HepG2 (cell line): ENCODE measurements around the gene FAM120AOS. TPM values are rescaled to one million over a fixed set of nuclear protein-coding genes. Genes with fewer than 3 reads are reported as not detected.
A peak's percentile ranks its signal among the peaks of the same experiment; 100 is the strongest.

ENCODE experiments used
- MAX ChIP-seq: IDR thresholded peaks from 2 replicates; pipeline ENCODE4 v1.6.1; 2012; ENCODE audit warnings: inconsistent platforms
- ZBTB20 ChIP-seq: sonication (generic); formaldehyde crosslinking; IDR thresholded peaks from 2 replicates; pipeline ENCODE4 v1.8.1; 2023; ENCODE audit warnings: missing genetic modification reagents, low read depth, mild to moderate bottlenecking, borderline replicate concordance
- ZBTB40 ChIP-seq, 2 experiments: fragments of 450-650 bp in 1 of 2; sonication (generic) in 1 of 2; formaldehyde crosslinking in 1 of 2; IDR thresholded peaks; 2 replicates each; pipeline versions ENCODE4 v1.6.1 to v1.8.0; 2016 to 2022; ENCODE audit warnings: antibody characterized with exemption in 1 of 2, mild to moderate bottlenecking in 1 of 2, missing genetic modification reagents in 1 of 2
- ZNF343 ChIP-seq: sonication (generic); formaldehyde crosslinking; IDR thresholded peaks from 2 replicates; pipeline ENCODE4 v1.4.0; 2020; ENCODE audit warnings: mild to moderate bottlenecking, missing genetic modification reagents
- polyA plus RNA-seq, 8 experiments: library from polyadenylated mRNA; depleted of rRNA in 3 of 8; stranded (reverse) in 7 of 8; unstranded in 1 of 8; fragments of >200 nt; fragmentation: Illumina TruSeq in 4 of 8; extraction: Trizol in 4 of 8; gene quantifications; 2 replicates each; pipeline versions ENCODE4 v1.2.1 to v1.2.3, GENCODE V29; 2011 to 2016; ENCODE audit warnings: low read depth in 4 of 8, missing spikeins in 1 of 8, mixed read lengths in 1 of 8; ENCODE audit not compliant: insufficient read depth in 1 of 8
- total RNA-seq, 5 experiments: library from RNA; depleted of rRNA; stranded (reverse); fragments of >200 nt; fragmentation: Illumina TruSeq; extraction: Trizol; gene quantifications; 2 replicates each; pipeline ENCODE4 v1.2.3, GENCODE V29; 2016; ENCODE audit warnings: low read depth in 1 of 5

FAM120AOS gene
- total and polyA plus RNA-seq, 2 of the 13 experiments (the other 11 are each of a cell fraction or from before 2014, with no cell fraction given): 28.2 to 34.6 TPM

GRCh38 chr9:93451849-93452709, 1.3 kb downstream of the FAM120AOS start (continued):
- TF ChIP-seq ZBTB40 (IDR thresholded peaks at IDR 0.05) (no peak), ZBTB40 (CRISPR knock-in tag; IDR thresholded peaks at IDR 0.05) (peak; percentile 62), ZNF343 (CRISPR knock-in tag) (no peak), ZBTB20 (no peak), MAX (peak; percentile 60; the same call in 1 of the 2 replicates)
- TF ChIP-seq, all 625 proteins: peak for 133
